GM18526 (cell line): ENCODE measurements around the gene OTUD3.

Experiments
- POLR2A ChIP-seq: IDR thresholded peaks from 3 replicates; pipeline ENCODE4 v1.6.1; 2011; ENCODE audit not compliant: insufficient read length; ENCODE audit errors: extremely low read depth

Gene OTUD3

DNA sequence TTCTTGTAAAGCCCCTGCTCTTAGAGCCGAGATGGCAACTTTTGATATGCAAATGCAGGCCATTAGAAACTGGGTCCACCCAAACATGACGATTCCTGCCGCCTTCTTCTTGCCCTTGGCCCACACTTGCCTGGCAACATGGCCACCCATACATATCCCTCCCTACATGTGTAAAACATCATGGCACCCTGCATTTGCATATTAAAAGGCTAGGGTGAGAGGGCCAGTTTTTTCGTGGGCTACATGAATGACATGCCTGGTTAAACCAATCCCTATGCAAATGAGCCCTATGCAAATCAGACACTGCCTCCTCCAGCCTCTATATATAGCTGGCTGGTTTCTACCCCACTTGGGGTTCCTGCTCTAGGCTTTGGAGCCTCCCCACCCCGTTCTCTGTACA is 78.4 kb downstream of the OTUD3 start:
- TF ChIP-seq POLR2A, result no peak
